SK-N-MC (cell line): ENCODE data around the gene VRK2.

Experiments
- EZH2 ChIP-seq: fragments of 200-600 bp; sonication (generic); IDR thresholded peaks from one replicate; pipeline ENCODE4 v1.6.1; 2017; ENCODE audit warnings: antibody characterized with exemption
- POLR2AphosphoS5 ChIP-seq: IDR thresholded peaks from 2 replicates; pipeline ENCODE4 v1.6.1; 2012; ENCODE audit warnings: mild to moderate bottlenecking, low read depth, low read length, borderline replicate concordance

GRCh38 chr2:58065248-58065647 lies 18.6 kb downstream of the VRK2 start:
- no peak for TF ChIP-seq POLR2AphosphoS5
- TF ChIP-seq EZH2, result no peak
